ENCODE measurements around the gene HPN. TPM values are rescaled to one million over a fixed set of nuclear protein-coding genes. Genes with fewer than 3 reads are reported as not detected.
"Not testable (repeated sequence)": the region's sequence is repeated elsewhere in the genome, so short reads cannot be mapped to it uniquely, and the experiment has no call there.

Gene HPN
- total RNA-seq, 1 experiment from 2014 or later, result not detected

- no peak for DNase-seq (ENCODE audit: extremely low read depth, low read depth)
Measured at GRCh38 chr19:35098413-35099049, 57.0 kb downstream of the HPN start.

- DNase-seq (ENCODE audit: extremely low read depth, low read depth), result no peak
Measured at GRCh38 chr19:35099155-35099896, 57.8 kb downstream of the HPN start.

GRCh38 chr19:35099897-35100275 lies 58.4 kb downstream of the HPN start:
- no peak for DNase-seq (ENCODE audit: extremely low read depth, low read depth)

GRCh38 chr19:35100588-35101533 lies 59.3 kb downstream of the HPN start:
- no peak for DNase-seq (ENCODE audit: extremely low read depth, low read depth)

- not testable (repeated sequence) for DNase-seq (ENCODE audit: extremely low read depth, low read depth)
Measured at GRCh38 chr19:35101949-35102348, 60.4 kb downstream of the HPN start.

- DNase-seq (ENCODE audit: extremely low read depth, low read depth), result not testable (repeated sequence)
Measured at GRCh38 chr19:35103614-35104013, 62.1 kb downstream of the HPN start.

GRCh38 chr19:35104361-35104760 lies 62.8 kb downstream of the HPN start:
- no peak for DNase-seq (ENCODE audit: extremely low read depth, low read depth)

- DNase-seq (ENCODE audit: extremely low read depth, low read depth), result no peak
Measured at GRCh38 chr19:35105047-35105410, 63.5 kb downstream of the HPN start.

GRCh38 chr19:35105411-35106290 lies 64.1 kb downstream of the HPN start:
- DNase-seq (ENCODE audit: extremely low read depth, low read depth), result no peak

- no peak for DNase-seq (ENCODE audit: extremely low read depth, low read depth)
Measured at GRCh38 chr19:35106291-35106583, 64.7 kb downstream of the HPN start.

GRCh38 chr19:35106898-35107541 lies 65.5 kb downstream of the HPN start:
- DNase-seq (ENCODE audit: extremely low read depth, low read depth), result no peak

- peak; percentile 40 for DNase-seq (ENCODE audit: extremely low read depth, low read depth)
Measured at GRCh38 chr19:35107545-35107944, 66.0 kb downstream of the HPN start.

- no peak for DNase-seq (ENCODE audit: extremely low read depth, low read depth)
Measured at GRCh38 chr19:35108730-35109129, 67.2 kb downstream of the HPN start.

GRCh38 chr19:35109395-35110112 lies 68.0 kb downstream of the HPN start:
- peak; percentile 36 for DNase-seq (ENCODE audit: extremely low read depth, low read depth)

- no peak for DNase-seq (ENCODE audit: extremely low read depth, low read depth)
Measured at GRCh38 chr19:35110974-35111373, 69.5 kb downstream of the HPN start.

- DNase-seq (ENCODE audit: extremely low read depth, low read depth), result no peak
Measured at GRCh38 chr19:35112995-35113688, 71.6 kb downstream of the HPN start.

GRCh38 chr19:35114353-35115176 lies 73.0 kb downstream of the HPN start:
- DNase-seq (ENCODE audit: extremely low read depth, low read depth), result no peak
